NCI-H526 treated with DMSO at 0.1 percent for 48 hours (cell line): ENCODE measurements around the gene MXRA8.
A peak's percentile ranks its signal among the peaks of the same experiment; 100 is the strongest.
"Not testable (repeated sequence)": the region's sequence is repeated elsewhere in the genome, so short reads cannot be mapped to it uniquely, and the experiment has no call there.

Source experiments
- DNase-seq: peaks from one replicate; lab custom pipeline; 2025; lab: John Stamatoyannopoulos, UW

Gene MXRA8

GRCh38 chr1:1320666-1321448 is 37.5 kb downstream of the MXRA8 start:
- no peak for DNase-seq

- DNase-seq: no peak
Measured at GRCh38 chr1:1319646-1319941, 38.8 kb downstream of the MXRA8 start.

GRCh38 chr1:1318777-1319645 is 39.3 kb downstream of the MXRA8 start:
- DNase-seq: no peak

- DNase-seq: no peak
Measured at GRCh38 chr1:1318131-1318652, 40.2 kb downstream of the MXRA8 start.

GRCh38 chr1:1317420-1317819 is 40.9 kb downstream of the MXRA8 start:
- DNase-seq: no peak

- DNase-seq: not testable (repeated sequence)
Measured at GRCh38 chr1:1316199-1316598, 42.2 kb downstream of the MXRA8 start.

GRCh38 chr1:1315435-1315954 is 42.9 kb downstream of the MXRA8 start:
- no peak for DNase-seq

GRCh38 chr1:1314678-1315335 is 43.5 kb downstream of the MXRA8 start:
- no peak for DNase-seq

- DNase-seq: no peak
Measured at GRCh38 chr1:1314237-1314586, 44.1 kb downstream of the MXRA8 start.

- DNase-seq: no peak
Measured at GRCh38 chr1:1313500-1314236, 44.7 kb downstream of the MXRA8 start.

- DNase-seq: no peak
Measured at GRCh38 chr1:1312450-1313314, 45.7 kb downstream of the MXRA8 start.

GRCh38 chr1:1311107-1312104 is 46.9 kb downstream of the MXRA8 start:
- DNase-seq: no peak

GRCh38 chr1:1310476-1311053 is 47.8 kb downstream of the MXRA8 start:
- no peak for DNase-seq

GRCh38 chr1:1310109-1310385 is 48.3 kb downstream of the MXRA8 start:
- no peak for DNase-seq

GRCh38 chr1:1309251-1310108 is 48.9 kb downstream of the MXRA8 start:
- DNase-seq: no peak

- DNase-seq: no peak
Measured at GRCh38 chr1:1308756-1309250, 49.6 kb downstream of the MXRA8 start.

GRCh38 chr1:1307923-1308755 is 50.2 kb downstream of the MXRA8 start, which contains the start of the genes ACAP3 and PUSL1:
Gene ACAP3 (minus strand): TSS chr1:1307930. CDS start chr1:1307815, 115 bp downstream.
Gene PUSL1 (plus strand): TSS chr1:1308597. CDS start chr1:1308644, 47 bp downstream.
- peak; percentile 79 for DNase-seq
